Activated naive CD8-positive, alpha-beta T cell treated with anti-CD3 and anti-CD28 coated beads, Interleukin-2, amount 50 U/mL, for 24 hours (primary cell): ENCODE results near the gene GPR55.

ENCODE experiments used
- ATAC-seq: fragments of 150-1000 bp; cut with Tn5 transposase; one replicate; pipeline ENCODE4 v1.10.0; 2021
- DNase-seq: peaks from one replicate; pipeline ENCODE4 v3.0.0; 2021
- H3K27ac Mint-ChIP-seq: one replicate; pipeline ENCODE4 v1.8.0; 2021; ENCODE audit warnings: mild to moderate bottlenecking, mixed read lengths
- H3K27me3 Mint-ChIP-seq: one replicate; pipeline ENCODE4 v1.8.0; 2021; ENCODE audit warnings: mixed read lengths
- H3K36me3 Mint-ChIP-seq: one replicate; pipeline ENCODE4 v1.8.0; 2021; ENCODE audit warnings: low read depth, mixed read lengths
- H3K4me1 Mint-ChIP-seq: one replicate; pipeline ENCODE4 v1.8.0; 2021; ENCODE audit warnings: mixed read lengths
- H3K4me3 Mint-ChIP-seq: one replicate; pipeline ENCODE4 v1.8.0; 2021; ENCODE audit warnings: mild to moderate bottlenecking, moderate library complexity, mixed read lengths
- H3K9me3 Mint-ChIP-seq: one replicate; pipeline ENCODE4 v1.8.0; 2021; ENCODE audit warnings: mixed read lengths

Gene GPR55

DNA sequence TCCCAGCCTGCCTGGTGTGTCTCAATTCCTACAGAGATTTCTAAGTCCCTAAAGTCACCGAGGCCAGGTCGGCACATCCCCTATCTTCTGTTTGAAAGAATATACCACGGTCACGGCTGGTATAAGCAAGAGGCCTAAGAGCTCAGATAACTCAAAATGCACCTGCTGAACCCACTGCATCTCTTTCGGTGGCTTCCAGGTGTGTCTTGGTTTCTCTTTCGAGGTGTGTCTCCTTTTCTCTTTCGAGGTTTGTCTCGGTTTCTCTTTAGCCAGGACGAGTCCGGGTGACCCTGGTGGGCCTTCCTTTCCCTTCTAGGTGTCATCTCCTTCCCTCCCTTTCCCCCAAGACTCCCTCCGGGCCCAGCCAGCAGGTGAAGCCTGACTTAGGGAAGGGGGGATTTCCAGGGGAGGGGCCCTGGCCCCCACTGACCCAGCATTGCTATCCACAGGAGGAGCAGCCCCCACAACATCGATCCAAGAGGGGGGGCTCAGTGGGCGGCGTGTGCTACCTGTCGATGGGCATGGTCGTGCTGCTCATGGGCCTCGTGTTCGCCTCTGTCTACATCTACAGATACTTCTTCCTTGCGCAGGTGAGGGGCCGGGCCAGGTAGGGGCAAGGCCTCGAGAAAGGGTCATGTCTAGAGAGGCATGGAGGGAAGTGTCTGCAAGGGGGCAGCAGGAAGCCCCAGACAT is 51.9 kb downstream of the GPR55 start:
- Mint-ChIP-seq H3K36me3 (peaks cover 9% of the 10 kb centered on the region), H3K4me3 (no peak overlapping the region), H3K27me3 (no peaks in the 10 kb centered on the region), H3K27ac (peak overlapping the region; percentile 57), H3K9me3 (no peaks in the 10 kb centered on the region), H3K4me1 (peaks cover 76% of the 10 kb centered on the region)
- ATAC-seq (no peak), DNase-seq (no peak)

DNA sequence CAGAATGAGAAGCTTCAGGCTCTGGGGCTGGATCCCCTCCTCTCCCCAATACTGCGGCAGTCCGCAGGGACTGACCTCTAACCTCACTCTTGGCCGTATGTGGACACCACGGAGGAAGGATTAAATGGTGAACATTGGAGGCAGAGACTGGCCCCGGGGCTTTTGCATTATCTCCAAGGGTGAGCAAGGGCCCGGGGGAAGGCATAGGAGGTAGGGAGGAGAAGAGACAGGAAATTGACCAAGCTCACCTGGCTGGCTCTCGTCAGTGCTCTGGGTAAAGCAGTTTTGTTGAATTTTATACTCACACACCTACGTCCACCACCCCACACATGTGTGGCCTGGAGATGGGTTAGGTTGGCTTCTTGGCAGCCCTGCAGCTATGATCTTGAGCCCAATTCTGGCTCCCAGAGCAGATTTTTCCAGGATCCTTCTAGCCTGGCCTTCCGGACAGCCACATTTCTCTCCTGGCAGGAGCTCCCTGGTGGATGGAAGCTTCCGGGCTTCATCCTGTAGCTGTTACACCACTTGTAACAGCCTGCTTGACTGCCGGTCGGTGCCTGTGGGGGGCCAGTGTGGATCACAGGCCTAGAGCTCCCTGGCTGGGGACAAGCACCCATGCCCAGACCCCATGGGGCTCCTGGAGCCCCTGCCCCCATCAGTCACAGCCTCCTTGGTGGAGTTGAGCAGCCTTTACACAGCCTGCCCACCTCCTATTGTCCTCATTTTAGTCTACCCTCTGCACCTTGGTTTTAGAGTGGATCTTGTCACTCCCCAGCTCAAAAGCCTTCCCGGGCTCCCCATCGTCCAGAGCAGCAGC is 52.7 kb downstream of the GPR55 start:
- Mint-ChIP-seq H3K27me3 (no peaks in the 10 kb centered on the region), H3K27ac (peak overlapping the region; percentile 57), H3K9me3 (no peaks in the 10 kb centered on the region), H3K4me3 (no peak overlapping the region), H3K36me3 (peaks cover 4% of the 10 kb centered on the region), H3K4me1 (peaks cover 71% of the 10 kb centered on the region)
- ATAC-seq (no peak), DNase-seq (no peak)

DNA sequence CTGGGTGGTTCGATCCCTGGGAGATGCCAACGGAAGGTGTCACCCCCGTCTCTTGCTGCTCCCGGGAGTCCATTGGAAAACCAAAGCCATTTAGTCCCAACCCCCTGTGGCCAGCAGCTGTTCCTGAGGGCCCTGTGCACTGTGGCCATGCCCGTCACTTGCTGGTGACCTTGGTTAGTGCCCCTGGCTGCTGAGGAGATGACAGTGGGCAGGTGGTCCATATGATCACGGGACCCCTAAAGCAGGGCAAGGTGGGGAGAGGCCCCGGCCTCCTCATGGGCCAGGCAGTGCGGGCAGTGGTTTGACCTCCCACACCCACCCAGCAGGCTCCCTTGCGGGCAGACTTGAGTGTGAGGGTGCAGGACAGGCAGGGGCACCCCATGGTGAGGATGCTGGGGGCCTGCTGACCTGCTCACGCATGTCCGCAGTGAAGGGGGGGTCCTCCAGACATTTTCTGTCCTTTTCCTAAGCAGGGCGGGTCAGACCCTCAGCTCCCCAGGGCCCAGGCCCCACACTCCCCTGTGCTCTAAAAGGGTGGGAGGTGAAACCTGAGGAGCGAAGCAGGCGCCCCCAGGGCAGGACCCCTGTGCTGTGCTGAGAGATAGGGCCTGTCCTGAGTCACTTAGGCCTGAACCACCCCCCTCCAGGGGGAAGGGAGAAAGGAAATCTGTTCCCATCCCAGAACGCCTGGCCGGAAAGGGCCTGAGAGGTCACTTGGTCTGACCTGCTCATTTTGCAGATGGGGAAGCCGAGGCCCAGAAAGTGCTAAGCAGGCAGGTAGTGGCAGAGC is 53.5 kb downstream of the GPR55 start:
- Mint-ChIP-seq H3K36me3 (peaks cover 3% of the 10 kb centered on the region), H3K4me1 (peaks cover 71% of the 10 kb centered on the region), H3K27ac (no peak overlapping the region), H3K9me3 (no peaks in the 10 kb centered on the region), H3K27me3 (no peaks in the 10 kb centered on the region), H3K4me3 (no peak overlapping the region)
- ATAC-seq (no peak), DNase-seq (no peak)

DNA sequence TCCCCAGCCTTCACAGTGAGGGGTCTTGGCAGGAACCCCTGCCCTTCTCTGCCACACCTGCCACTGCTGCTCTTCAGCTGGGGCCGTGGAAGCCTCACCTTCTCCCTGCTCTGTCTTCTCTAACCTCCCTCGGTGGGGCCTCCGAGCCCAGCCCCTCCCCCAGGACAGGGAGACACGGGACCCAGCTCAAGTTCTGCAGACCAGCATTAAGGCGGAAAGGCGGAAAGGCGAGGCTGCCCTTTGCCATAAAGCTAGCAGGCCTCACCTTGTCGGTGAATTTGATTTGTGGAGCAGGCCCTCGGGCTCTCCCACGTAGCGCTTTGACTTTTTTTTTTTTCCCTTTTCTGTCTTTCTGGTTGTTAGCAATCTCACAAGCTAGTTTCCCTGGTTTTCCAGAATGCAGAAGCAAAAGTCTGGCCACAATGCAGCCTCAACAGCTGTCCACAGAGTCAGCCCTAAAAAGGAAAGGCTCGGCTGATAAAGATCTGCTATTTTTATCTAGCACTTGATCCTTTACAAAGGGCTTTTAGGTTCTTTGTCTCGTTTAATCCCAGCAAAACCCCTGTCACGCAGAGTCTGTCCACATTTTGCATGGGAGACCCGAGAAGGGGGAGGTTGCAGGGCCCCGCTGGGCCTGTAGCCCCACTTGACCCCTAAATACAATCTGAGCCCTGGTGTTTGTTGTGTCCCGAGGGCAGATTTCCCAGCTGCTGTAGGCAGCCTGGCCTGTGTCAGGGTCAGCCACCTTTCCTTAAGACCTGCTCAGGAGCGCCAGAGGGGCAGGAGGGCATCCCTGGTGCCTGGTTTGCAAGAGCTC is 54.3 kb downstream of the GPR55 start:
- Mint-ChIP-seq H3K4me3 (no peak overlapping the region), H3K4me1 (peaks cover 72% of the 10 kb centered on the region), H3K27me3 (no peaks in the 10 kb centered on the region), H3K27ac (no peak overlapping the region), H3K9me3 (no peaks in the 10 kb centered on the region), H3K36me3 (peaks cover 3% of the 10 kb centered on the region)
- DNase-seq, result no peak
- no peak for ATAC-seq

DNA sequence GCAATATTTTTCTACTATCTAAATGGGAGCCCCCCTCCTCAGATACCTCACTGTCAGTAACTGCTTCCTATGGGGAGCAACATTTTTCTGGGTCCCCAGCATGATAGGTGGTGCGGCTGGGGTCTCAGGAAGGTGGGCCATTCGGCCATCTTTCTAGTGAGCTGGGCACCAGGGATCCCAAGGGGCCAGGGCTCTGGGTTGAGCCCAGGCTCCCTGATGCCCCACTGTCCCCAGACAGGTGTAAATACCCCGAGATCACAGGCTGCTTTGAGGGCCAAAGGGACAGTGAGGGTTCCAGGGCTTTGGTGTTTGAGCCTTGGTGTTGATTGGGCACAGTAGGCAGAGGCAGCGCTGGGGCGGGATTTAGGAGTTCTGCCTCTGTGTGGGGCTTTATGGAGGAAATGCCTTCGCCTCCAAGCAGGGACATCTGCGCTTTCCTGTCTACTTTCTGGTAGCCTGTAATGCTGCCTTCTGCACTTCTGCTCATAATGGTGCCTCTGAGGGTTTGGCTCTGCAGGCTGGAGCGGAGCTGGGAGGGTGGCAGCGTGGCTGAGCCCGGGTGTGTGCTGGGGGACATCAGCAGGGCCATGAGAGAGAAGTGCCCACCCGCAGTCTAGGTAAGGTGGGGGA is 55.0 kb downstream of the GPR55 start:
- no peaks in the 10 kb centered on the region for H3K9me3 Mint-ChIP-seq
- no peak overlapping the region for H3K27ac Mint-ChIP-seq
- ATAC-seq, result no peak
- H3K4me3 Mint-ChIP-seq, result no peak overlapping the region
- peaks cover 65% of the 10 kb centered on the region for H3K4me1 Mint-ChIP-seq
- no peak for DNase-seq
- H3K36me3 Mint-ChIP-seq, result no peaks in the 10 kb centered on the region
- no peaks in the 10 kb centered on the region for H3K27me3 Mint-ChIP-seq

DNA sequence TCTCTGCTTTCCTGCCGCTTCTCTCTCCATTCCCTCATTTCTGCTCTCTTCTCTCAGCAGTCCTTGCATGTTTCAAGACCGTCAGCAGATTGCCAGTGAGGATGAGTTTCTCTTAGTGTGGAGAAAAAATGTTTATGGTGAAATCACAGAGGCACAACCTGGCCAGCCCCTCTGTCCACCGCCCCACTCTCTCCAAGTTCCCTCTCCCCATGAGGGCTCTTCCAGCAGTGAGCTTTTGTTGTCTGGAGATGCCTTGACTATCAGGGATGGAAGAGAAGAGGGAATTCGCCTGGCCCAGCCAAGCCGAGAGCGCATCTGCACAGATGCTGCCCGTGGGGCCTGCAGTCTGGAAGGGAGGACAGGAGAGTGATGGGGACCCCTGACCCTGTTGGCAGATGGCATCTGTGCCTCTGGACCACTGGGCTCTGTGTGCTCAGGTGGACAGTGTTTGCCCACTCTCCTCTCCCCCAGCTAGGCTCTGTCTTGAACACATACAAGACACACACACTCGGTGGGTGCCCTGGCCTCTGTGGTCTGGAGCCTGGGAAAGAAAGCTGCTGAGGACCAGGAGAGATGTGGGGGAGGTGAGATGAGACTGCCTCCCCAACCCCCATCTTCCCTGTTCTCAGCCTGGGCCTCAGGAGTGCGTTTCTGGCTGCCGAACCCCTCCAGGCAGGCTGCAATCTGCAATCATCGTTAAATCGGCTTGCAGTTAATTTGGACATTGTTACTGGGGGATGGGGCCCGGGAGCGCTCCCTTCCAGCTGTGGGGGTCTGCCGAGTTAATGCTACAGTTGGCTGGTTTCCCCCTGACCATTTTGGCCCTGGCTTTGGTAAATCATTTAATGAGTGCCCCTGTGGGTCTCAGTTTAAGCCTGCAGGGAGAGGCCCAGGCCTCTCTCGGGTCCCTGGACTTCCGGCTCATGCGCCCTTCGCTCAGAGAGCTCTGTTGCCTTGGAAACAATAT is 55.8 kb downstream of the GPR55 start:
- H3K27me3 Mint-ChIP-seq, result peaks cover 2% of the 10 kb centered on the region
- no peak for ATAC-seq
- peaks cover 62% of the 10 kb centered on the region for H3K4me1 Mint-ChIP-seq

DNA sequence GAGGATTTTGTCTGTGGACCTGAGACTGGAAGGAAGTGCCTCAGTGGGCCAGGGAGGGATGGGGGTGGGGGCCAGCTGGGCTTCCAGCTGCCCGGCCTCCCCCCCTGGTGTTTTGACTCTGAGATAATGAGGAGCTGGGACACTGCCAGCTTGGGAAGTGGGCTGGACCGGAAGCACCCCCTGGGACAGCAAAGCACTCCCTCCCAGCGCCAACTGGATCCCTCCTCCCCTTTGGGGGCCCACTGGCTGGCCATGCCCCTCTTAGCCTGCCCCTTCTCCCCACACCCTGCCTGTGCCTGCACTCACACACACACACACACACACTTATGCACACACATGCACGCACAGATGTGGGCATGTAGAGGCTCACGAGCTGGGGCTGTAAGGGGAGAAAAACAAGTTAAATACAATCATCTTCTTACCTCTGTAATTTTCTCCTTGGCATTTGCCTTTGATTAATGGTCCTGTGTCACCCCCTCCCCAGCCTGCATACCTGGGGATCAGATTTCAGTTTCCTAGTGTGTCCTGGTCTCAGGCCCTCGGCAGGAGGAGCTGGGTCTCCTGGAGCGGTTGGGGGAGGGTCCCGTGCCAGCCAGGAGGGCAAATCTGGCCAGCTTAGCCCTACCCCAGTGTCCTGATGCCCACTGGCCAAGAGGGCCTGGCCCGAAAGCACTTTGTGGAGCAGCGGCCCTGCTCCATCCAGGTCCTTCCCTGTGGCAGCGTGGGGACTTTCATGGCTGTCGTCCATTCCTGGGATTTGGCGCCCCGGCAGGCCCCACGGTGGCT is 56.7 kb downstream of the GPR55 start:
- Mint-ChIP-seq H3K4me1 (peaks cover 62% of the 10 kb centered on the region), H3K27me3 (peaks cover 2% of the 10 kb centered on the region), H3K4me3 (no peak overlapping the region), H3K27ac (no peak overlapping the region), H3K36me3 (no peaks in the 10 kb centered on the region), H3K9me3 (no peaks in the 10 kb centered on the region)
- ATAC-seq (no peak), DNase-seq (no peak)

More for the DNA sequence above, 55.8 kb downstream of the GPR55 start:
- Mint-ChIP-seq H3K4me3 (no peak overlapping the region), H3K27ac (no peak overlapping the region), H3K36me3 (no peaks in the 10 kb centered on the region), H3K9me3 (no peaks in the 10 kb centered on the region)
- no peak for DNase-seq

DNA sequence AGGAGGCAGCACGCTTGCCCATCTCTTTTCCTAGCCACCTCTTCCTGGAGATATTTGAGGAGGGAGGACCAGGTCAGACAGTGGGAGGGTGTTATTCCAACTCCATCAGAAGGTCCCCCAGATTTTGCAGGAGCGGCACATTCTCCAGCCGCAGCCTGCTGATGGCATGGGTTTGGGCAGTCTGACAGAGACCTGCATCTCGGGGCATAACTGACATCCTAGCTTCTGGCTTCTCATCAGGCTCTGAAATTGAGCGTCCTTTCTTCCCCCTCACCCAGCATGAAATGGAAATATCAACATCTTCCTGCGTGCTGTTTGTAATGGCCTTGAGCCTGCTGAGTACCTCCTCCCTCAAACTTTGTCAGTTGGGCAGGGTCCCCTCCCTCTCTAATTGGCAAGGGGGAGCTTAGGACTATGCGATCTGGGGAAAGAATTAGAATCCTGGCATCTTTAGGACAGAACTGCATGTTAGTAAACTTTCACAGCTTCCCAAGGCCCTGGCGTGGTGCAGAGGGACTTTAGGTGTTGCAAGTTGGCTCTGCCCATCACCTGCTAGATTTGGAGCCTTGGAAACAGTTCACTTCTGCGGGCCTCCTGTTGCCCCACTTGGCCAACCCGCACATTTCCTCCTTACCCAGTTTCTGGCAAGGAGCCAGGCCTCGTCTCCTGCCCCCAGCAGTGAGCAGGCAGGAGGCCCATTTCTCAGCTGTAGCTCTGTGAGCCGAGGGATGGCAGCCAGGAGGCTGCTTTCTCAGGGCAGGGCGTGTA is 58.1 kb downstream of the GPR55 start:
- H3K4me3 Mint-ChIP-seq, result peak overlapping the region; percentile 85
- H3K27me3 Mint-ChIP-seq, result peaks cover 2% of the 10 kb centered on the region
- no peaks in the 10 kb centered on the region for H3K9me3 Mint-ChIP-seq
- H3K27ac Mint-ChIP-seq, result peak overlapping the region; percentile 15
- ATAC-seq (peak; percentile 55), DNase-seq (peak; percentile 77)
- H3K36me3 Mint-ChIP-seq, result no peaks in the 10 kb centered on the region
- H3K4me1 Mint-ChIP-seq, result peaks cover 65% of the 10 kb centered on the region

DNA sequence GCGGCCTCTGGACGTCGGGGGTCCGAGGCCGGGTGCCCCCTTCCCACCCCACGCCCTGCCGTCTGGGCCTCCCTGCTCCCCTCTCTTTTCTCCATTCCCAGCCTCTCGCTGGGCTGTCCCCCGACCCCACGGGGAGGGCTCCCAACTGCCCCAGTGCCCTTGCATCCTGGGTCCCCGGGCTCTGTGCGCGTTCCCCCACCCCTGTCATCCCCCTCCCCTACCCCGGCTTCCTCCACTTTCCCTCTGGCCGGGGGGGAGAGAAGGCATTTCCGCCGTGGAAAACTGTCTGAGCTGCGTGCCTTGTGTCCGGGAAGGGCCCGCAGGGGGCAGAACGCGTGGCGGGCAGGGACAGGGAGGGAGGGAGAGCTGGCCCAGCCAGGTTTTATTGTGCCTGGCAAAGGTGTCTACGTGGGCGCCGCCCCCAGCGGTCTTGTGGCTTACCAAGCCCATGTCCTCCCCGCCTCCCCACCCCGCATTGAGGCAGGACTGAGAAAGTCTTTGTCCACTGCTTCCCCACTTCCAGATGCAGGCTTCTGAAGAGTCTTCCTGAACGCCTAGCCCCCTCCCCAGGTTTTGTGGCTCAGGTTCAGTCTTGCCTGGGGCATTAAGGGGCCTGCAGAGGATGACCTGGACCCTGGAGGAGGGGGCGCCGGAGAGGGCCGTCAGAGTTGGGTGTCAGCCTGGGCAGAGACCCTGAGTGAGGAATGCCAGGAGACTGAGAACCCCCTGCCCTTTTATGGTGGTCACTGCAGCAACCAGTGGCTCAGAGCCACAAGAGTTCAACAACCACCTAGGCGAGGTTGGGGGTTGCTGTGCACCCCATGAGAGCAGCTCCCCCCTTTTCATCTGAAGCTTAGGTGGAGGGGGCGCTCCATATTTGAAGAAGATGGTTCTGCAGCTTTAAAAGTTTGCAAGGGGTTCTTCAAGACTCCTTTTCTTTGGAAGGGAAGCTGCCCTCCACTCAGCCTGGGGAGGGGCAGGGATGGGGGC is 59.0 kb downstream of the GPR55 start:
- Mint-ChIP-seq H3K9me3 (no peaks in the 10 kb centered on the region), H3K27ac (peak overlapping the region; percentile 73), H3K4me3 (peak overlapping the region; percentile 85), H3K27me3 (peaks cover 5% of the 10 kb centered on the region), H3K4me1 (peaks cover 72% of the 10 kb centered on the region), H3K36me3 (no peaks in the 10 kb centered on the region)
- DNase-seq (peak; percentile 54), ATAC-seq (no peak)

DNA sequence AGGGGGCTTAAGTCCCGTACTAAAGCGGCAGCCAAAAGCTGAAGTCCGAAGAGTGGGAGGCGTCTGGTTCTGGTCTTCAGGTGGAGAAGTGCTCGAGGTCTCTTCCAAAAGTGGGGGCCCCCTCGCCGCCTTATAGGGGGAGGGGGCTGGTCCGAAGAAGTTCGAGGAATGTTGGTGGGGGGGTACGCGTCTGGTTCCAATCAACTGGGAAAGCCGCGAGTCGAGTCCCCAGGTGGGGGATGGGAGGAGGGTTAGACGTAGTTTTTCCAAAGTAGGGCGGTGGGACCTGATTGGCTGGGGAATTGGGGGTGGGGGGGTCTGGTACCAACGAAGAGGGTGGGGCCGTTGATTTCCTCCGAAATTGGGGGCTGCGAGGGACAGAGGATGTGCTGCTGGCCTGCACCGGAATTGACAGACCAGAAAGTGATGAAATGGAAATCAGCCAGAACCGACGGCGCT is 59.7 kb downstream of the GPR55 start:
- Mint-ChIP-seq H3K4me1 (peaks cover 70% of the 10 kb centered on the region), H3K27ac (peak overlapping the region; percentile 73), H3K9me3 (no peaks in the 10 kb centered on the region), H3K36me3 (no peaks in the 10 kb centered on the region), H3K27me3 (peaks cover 5% of the 10 kb centered on the region), H3K4me3 (peak overlapping the region; percentile 85)
- ATAC-seq, result no peak
- no peak for DNase-seq
